HS-5 (cell line): ENCODE results near the gene DIPK1A.

Source experiments
- DNase-seq: peaks from one replicate; pipeline ENCODE4 v3.0.0-alpha.2; 2012; ENCODE audit warnings: low read depth

The DIPK1A gene

DNA sequence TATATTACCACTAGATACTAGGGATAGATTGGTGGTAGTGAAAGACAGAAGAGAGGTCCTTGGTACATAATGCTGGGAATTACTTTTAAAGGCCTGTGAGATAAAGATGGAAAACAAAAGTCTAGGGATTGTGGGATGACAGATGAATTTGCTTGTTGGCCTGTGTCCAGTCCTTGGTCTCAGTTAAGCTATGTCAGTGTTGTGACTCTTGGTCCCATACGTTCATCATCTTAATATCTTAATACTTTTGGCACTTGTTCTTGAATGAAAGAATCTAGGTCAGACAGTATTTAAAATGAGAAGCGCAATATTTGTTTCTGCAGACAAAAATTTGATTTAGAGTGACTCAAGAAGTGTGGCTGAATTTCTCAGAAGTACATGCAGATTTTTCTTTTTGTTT is 121.8 kb downstream of the DIPK1A start:
- DNase-seq: no peak

DNA sequence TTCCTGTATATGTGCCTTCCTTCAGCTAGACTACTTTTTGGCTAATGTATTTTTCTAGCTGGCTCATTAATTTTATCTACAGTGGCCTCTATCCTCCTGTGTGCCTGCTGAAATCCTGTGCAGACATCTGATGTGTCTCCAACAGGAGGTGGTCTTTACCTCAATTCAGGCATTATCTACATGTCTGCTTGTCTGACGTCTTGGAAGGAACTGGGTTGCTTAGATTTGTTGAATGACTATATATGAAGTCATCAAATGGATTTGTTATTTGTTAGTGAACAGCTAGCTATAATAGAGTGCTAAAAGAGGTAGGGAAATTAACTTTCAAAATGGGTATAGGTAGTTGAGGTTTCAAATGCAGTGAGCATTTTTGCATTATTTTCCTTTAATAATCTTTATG is 122.7 kb downstream of the DIPK1A start:
- DNase-seq: no peak

DNA sequence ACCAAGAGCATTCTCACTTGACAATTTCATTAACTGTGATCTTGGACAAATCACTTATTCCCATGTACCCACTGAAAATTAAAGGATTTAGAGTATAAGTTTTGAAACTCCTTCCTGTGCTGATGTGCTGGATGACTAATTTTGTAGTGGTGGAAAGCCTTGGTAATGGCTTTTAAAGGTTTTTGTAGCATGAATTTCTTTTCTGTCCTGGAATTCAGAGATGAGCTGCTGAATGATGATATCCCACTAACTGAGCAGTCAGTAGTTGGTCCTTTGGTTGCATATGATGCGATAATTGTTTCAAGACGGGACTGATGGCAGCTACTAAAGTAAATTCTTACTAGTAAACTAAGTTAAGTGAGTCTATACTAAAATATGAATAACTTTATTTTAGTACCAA is 124.2 kb downstream of the DIPK1A start:
- DNase-seq: no peak

DNA sequence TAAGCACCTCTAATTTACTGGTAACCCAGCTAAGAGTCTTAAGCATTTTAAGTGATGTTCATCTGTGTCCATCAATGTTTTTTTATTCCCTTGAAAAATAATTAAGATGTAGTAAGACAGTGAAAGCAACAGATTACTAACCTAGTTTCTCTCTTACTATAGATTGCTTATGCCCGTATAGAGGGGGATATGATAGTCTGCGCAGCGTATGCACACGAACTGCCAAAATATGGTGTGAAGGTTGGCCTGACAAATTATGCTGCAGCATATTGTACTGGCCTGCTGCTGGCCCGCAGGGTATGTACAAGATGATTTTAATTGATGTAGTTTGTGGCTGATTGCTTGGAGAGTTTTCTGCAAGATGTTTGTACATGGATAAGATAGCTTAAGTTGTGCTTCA is 126.6 kb downstream of the DIPK1A start:
- DNase-seq: no peak

DNA sequence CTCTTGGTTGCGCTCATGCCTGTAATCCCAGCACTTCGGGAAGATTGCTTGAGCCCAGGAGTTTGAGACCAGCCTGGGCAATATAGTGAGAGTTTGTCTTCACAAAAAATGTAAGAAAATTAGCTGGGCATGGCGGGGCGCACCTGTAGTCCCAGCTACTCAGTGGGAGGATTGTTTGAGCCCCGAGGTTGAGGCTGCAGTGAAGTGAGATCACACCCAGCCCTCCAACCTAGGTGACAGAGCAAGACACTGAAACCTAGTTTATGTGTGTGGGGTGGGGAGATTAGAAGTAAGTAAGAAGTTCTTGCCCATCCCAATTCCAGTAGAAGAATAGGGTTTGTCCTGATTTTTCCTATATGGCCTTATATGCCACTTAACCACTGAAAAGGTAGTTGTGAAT is 127.4 kb downstream of the DIPK1A start:
- no peak for DNase-seq

DNA sequence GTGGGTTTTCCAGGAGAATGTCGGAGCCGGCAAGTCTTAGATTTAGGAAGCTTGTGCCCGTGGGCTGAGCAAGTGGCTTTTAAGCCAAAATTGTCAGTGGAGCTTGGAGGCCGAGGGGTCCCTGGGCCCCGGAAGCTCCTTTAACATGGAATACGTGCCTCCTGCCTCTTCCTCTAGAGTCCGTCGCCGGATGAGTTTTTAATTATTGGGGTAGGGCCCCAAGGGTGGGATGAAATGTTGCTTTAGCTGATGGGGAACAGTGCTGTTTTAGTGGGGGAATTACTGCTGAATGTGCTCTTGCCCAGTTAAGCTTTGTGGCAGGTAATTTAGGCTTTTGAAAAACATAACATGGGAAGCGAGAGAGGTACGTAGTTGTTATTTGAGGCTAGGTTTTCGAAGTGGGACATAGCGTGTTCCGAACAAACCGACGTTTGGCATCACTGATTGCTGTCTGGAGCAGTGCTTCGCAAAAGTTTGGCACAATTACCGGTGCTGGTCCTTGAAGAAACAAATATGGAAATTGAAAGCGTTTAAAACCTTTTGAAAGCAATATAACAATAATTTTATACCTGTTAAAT is 128.6 kb downstream of the DIPK1A start:
- no peak for DNase-seq

DNA sequence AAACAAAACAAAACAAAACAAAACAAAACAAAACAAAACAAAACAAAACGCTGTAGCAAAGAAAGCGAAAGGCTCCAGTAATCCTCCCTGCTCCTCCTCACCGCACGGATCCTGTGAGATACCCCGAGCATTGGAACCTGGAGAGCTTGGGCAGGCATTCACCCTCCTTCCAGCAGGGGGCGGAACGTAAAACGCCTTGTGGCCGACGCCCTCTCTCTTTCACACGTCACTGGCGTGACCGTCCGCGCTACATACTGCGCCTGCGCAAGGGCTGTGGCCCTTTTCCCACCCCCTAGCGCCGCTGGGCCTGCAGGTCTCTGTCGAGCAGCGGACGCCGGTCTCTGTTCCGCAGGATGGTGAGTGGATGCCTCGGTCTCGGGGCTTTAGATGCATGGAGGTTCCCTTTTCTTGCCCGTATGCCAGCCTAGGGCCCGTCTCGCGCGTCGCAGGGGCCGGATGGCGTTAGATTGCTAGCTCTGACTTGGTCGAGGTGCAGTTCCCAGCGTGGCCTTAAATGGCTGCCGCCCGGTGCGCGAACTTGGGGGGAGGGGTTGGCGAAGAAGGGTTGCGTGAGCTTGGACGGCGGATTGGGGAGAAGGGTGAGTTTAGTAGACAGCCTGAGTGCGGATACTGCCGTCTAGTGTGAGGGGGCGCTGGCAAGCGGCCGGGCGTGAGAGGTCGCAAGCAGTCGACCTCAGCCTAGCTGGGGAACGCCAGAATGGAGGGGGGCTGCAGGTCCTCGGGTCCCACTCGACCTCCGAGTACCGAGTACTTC is 129.3 kb downstream of the DIPK1A start, which contains the start of gene RPL5:
Gene RPL5 (plus strand): TSS at position 279 of the 775 bp plus-strand sequence. CDS start 75 bp downstream, at position 354.
- DNase-seq: peak; percentile 95

DNA sequence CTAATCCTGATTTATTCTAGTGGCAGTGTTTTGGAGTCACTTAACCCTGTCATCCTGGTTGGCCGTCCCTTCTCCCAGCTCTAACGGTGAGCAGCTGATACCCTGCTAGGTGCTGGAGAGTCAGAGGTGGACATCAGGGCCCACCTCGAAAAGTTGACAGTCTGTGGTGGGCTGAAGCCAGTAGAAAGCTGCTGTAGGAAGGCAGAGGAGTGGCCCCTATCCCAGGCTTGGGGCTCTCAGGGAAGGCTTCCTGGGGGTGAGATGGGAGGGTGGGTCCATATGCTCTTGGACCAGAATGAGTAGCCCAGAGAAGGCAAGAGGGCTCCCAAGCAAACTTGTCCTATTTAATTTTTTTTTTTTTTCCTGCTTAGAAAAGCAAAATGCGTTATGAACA is 129.9 kb downstream of the DIPK1A start:
- no peak for DNase-seq

DNA sequence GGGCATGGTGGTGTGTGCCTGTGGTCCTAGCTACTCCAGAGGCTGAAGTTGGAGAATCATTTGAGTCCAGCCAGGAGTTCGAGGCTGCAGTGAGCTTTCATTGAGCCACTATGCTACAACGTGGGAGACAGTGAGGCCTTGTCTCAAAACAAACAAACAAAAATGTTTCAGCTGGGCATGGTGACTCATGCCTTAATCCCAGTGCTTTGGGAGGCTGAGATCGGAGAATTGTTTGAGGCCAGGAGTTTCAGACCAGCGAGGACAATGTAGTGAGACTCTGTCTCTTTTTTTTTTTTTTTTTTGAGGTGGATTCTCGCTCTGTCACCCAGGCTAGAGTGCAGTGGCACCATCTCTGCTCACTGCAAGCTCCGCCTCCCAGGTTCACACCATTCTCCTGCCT is 134.5 kb downstream of the DIPK1A start:
- DNase-seq: no peak

DNA sequence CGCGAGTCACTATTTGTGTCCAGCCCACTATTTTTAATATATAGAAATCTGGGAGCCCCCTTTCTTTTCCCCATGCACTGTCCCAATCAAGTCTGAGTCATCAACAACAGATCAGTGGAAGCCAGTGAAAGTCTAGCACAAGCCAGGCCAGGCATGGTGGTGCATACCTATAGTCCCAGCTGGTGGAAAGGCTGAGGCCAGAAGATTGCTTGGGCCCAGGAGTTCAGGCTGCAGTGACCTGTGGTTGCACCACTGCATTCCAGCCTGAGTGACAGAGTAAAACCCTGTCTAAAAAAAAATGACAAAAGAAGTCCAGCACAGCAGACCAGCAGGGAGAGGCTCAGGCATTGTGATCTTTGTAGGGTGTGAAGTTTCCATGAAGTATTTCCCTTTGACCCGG is 138.4 kb downstream of the DIPK1A start:
- no peak for DNase-seq

DNA sequence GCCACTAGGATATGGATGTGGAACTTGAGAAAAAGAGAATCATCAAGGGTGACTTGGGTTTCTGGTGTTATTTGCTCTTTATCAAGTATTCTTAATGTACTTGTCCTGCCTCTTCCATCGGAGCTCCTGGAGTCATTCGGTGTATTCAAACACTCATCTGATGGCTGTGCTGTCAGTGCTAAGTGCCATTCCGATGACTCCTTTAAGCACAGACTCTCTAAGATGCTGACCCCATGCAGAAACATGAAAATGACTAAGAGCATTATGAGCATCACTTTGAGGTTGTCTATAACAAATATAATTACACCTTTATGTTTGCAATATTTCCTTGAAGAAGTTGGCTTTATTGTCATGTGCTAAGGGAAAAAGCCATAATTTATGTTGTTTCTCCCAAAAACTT is 140.7 kb downstream of the DIPK1A start:
- no peak for DNase-seq

DNA sequence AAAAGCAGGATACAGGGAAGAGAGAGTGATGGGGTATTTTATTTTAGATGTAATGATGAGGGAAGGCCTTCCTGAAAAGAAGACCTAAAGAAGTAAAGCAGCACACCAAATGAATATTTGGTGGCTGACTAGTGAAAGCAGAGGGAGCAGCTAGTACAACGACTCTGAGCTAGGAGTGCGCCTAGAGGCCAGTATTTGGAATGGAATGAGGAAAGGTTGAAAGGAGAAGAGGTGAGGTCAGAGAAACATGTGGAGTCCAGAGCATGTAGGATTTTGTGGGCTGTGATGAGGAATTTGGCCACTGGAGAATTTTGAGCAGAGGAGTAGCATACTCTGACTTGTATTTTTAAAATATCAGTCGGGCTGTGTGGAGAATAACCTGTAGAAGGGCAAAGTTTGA is 141.2 kb downstream of the DIPK1A start:
- no peak for DNase-seq

DNA sequence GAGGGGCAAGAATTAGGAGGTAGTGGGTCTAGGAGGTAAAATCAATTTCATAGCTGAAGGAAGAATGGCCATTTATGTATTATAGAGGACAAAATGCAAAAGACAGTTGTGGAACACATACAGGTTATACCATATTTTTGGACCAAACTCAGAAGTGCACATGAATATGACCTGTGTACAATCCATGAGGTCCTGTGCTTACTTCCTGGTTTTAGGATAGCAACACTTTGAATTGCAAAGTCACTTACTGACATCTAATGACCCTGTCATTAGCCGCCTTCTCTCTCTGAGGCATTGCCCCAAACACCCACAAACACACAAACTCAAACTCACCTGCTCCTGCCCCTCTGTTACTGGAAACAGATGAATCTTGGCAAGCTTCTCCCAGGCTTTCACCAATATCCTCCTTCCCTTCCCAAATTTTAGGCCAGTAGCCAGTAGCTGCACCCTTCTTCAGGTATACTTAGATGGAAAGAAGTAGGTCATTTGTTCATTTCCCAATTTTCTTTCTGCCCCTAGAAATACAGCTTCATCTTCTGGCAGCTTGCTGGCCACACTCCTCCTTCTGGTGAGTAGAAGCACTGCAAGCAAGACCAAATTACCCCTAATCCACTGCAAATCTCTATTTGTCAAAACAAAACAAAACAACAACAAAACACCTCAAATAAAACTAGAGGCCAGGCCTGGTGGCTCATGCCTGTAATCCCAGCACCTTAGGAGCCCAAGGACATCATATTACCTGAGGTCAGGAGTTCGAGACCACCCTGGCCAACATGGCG is 143.1 kb downstream of the DIPK1A start:
- DNase-seq: no peak

DNA sequence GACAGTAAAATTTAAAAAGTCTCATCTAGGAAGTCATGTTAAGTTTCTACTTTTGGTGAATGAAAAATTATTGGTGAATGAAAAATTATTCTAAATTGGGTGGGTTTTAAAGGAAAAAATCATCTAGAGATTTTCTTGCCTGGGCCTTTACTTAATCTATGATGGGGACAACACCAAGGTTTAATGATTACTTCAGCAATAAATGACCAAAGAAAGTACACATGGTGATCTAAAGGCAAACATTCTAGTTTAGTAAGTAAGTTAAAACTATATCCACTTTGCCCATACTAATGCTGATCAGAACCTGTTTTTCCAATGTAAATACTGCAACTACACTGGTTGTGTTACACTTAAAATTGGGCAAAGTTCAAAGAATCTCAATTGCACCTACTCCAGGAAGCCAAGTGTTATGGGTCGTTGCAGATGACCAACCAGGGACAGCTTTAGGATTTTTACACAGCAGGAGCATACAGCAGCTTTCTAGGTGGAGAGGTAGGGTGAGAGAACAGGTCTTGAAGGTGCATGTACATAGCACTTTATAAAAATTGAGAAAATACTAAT is 144.0 kb downstream of the DIPK1A start:
- no peak for DNase-seq

DNA sequence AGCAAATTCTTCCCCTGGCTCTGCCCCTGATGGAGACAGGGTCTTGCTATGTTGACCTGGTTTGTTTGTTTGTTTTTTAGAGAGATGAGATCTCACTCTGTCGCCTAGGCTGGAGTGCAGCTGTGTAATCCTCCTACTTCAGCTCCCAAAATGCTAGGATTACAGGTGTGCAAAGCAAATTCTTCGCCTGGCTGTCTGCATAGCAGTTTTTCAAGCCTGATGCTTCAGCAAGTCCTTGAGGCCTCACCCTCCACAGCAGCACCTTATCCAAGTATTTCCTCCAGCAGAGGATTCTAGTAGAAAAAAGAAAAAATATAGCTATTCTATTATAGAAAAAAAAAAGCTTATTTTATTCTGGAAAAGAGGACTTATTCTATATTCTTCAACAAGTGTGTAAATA is 144.5 kb downstream of the DIPK1A start:
- DNase-seq: no peak

DNA sequence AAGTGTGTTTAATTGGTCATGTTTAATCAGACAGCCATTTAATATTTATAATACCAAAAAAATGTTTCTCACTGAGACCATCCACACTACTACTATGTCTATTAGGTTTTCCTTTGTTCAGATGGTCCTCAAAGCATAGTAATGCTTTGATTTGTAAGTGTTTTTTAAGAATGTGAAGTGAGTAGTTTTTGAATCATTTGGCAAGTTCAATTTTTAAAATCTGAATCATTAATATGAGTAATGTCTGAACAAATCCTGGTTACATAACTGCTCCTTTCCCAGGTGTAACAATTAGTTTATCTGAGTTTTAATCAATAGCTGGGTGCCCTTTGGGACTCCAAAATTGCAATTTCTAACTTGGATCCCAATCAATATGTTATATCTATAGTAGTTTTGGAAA is 152.9 kb downstream of the DIPK1A start:
- DNase-seq: peak; percentile 56

DNA sequence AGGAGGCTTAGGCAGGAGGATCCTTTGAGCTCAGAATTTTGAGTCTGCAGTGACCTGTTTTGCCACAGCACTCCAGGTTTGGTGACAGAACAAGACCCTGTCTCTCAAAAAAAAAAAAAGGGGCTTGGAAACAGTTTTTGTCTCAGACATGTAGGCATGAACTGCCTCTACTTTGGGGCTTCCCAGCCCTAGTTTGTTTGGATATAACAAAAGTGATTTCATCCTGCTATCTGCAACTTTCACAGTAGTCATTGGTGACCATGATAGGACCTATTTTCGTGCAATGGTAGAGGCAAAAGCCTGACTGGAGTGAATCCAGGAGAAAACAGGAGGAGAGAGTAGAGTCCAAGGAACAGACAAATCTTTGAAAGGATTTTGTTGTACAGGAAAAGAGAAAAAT is 156.0 kb downstream of the DIPK1A start:
- DNase-seq: no peak

DNA sequence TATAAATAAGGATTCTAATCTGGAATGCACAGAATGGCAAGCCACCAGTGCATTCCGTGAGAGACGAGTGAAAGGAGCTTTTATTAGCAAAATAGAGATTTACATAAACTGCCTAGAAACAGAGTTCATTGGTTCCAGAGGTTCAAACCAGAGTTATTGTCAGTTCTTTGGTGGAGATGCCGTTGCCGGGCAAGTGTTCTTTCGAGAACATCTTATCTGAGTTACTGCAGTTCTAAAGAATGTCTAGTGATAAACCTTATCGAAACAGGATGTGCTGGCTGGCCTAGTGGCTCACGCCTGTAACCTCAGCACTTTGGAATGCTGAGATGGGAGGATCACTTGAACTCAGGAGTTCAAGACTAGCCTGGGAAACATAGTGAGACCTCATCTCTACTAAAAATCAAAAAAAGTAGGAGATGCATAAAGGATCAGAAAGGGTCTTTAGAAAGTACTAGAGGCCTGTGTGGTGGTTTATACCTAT is 156.5 kb downstream of the DIPK1A start:
- DNase-seq: peak; percentile 91

DNA sequence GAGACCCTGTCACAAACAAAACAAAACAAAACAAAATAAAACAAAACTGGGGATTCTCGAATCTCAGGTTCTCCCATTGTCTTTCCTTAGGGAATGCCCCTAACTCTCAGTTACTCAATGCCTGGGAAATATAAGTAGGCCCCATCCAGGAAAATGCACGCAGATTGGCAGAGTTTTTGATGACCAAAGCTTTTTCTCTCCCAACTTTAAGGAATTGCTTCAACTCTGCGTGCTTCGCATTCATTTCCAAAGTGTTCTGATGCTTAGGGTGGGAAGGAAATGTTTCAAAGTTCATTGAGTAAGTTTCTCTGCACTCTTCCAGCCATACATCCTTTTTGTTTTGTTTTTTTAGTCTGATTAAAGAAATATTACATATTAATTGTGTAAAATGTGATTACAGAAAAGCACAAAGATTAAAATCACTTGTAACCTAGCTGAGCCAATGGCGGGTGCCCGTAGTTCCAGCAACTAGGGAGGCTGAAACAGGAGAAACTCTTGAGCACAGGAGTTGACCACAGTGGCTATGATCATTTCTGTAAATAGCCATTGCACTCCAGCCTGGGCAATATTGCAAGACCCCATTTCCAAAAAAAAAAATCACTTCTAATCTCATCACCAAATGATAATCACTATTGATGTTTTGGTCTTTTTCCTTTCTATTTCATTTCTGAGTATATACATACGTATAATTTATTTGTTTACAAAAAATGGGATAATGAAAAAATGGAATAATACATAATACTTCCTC is 157.9 kb downstream of the DIPK1A start:
- no peak for DNase-seq

DNA sequence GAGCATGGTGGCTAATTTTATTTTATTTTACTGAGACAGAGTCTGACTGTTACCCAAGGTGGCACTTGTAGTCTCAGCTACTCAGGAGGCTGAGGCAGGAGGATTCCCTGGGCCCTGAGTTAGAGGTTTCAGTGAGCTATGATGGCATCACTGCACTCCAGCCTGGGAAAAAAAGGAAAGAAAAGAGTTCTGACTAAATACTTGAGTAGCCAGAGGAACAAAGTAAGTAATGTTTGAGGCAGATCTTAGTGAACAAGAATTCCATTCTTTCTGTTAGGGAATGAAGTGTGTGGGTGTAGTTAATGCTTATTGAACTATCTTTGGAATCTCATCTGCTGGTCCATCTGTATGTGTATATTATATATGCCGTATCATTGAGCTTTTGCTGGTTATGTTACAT is 163.3 kb downstream of the DIPK1A start:
- no peak for DNase-seq

DNA sequence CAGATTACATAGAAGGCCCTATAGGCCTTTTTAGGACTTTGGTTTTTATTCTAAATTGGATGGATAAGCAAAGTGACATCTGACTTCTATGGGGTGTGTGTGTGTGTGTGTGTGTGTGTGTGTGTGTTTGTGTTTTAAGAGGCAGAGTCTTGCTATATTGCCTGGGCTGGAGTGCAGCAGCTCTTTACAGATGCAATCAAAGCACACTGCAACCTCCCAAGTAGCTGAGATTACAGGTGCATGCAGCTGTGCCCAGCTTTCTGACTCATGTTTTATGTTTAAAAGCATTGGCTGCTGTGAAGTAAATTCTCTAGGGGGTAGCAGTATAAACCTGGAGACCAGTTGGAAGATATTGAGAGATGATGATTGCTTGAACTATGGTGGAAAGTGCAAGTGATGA is 164.0 kb downstream of the DIPK1A start:
- no peak for DNase-seq

DNA sequence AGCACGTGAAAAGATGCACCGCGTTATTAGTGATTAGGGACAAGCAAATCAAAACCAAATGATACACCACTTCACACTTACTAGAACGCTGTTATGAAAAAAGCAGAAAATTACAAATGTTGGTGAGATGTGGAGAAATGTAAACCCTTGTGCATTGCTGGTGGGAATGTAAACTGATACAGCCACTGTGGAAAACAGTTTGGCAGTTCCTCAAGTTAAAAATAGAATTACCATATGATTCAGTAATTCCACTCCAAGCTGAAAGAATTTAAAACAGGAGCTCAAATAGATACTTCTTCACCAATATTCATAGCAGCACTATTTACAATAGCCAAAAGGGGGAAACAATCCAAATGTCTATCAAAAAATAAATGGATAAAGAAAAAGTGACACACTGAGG is 166.1 kb downstream of the DIPK1A start:
- no peak for DNase-seq
